ENCODE measurements around the gene OXCT1.
"Not testable (repeated sequence)": the region's sequence is repeated elsewhere in the genome, so short reads cannot be mapped to it uniquely, and the experiment has no call there.

OXCT1 gene

GRCh38 chr5:41735213-41735612 is 135.0 kb downstream of the OXCT1 start:
- TF ChIP-seq, protein P1, sequence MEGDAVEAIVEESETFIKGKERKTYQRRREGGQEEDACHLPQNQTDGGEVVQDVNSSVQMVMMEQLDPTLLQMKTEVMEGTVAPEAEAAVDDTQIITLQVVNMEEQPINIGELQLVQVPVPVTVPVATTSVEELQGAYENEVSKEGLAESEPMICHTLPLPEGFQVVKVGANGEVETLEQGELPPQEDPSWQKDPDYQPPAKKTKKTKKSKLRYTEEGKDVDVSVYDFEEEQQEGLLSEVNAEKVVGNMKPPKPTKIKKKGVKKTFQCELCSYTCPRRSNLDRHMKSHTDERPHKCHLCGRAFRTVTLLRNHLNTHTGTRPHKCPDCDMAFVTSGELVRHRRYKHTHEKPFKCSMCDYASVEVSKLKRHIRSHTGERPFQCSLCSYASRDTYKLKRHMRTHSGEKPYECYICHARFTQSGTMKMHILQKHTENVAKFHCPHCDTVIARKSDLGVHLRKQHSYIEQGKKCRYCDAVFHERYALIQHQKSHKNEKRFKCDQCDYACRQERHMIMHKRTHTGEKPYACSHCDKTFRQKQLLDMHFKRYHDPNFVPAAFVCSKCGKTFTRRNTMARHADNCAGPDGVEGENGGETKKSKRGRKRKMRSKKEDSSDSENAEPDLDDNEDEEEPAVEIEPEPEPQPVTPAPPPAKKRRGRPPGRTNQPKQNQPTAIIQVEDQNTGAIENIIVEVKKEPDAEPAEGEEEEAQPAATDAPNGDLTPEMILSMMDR (IDR thresholded peaks at IDR 0.05): no peak

DNA sequence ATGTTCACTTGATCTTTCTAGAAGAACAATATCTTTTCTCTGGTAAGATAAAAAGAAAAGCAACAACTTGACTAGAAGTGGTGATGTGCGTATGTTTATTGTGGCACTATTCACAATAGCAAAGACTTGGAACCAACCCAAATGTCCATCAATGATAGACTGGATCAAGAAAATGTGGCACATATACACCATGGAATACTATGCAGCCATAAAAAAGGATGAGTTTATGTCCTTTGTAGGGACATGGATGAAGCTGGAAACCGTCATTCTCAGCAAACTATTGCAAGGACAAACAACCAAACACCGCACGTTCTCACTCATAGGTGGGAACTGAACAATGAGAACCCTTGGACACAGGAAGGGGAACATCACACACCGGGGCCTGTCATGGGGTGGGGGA is 140.8 kb downstream of the OXCT1 start:
- DNase-seq (ENCODE audit: low spot score); H3K4me3 ChIP-seq; H3K27ac ChIP-seq: not testable (repeated sequence)

More at GRCh38 chr5:41735213-41735612, 135.0 kb downstream of the OXCT1 start:
- DNase-seq (ENCODE audit: low spot score): no peak
- Histone ChIP-seq H3K27ac (no peak overlapping the region), H3K4me3 (no peak overlapping the region)

DNA sequence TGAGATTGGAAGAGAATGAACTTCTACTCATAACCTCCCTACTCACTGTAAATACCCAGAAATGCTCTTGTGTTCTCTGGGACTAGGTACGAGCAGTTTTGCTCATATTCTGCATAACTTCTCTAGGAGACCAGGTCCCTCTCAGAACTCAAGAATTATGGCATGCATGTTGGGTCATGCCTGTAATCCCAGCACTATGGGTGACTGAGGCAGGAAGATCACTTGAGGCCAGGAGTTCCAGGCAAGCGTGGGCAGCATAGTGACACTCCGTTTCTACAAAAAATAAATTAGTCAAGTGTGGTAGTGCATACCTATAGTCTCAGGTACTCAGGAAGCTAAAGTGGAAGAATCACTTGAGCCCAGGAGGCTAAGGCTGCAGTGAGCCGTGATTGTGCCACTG is 141.9 kb downstream of the OXCT1 start:
- TF ChIP-seq, protein P1 (IDR thresholded peaks at IDR 0.05): no peak

DNA sequence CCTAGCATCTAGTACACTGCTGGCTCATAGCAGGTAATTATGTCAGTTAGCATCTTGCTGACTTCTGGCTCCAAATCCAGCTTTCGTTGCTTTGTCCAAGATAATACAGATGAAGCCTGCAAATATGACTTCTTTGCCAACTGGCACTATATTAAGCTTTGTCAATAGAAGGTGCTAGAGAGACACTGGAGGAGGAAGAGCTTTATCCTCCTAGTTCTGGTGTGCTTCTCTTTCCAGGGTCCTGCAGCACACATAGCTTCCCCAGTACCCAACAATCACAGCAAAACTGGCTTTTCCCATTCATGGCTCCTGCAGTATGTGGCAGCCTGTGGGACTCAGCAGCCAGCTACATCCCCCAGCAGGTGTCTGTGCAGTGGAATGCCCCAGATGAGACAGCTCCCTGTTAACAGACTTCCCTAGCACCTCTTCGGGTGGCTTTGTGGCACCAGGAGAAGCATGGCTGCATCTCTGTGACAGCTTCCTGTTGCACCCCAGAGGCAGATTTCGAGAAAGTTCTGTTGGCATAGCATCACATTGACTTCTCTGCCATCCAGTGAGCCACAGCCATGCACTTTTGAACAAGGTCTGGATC is 147.8 kb downstream of the OXCT1 start:
- DNase-seq (ENCODE audit: low spot score): no peak
- TF ChIP-seq, protein P1 (IDR thresholded peaks at IDR 0.05): no peak
- Histone ChIP-seq H3K4me3 (no peak overlapping the region), H3K27ac (no peak overlapping the region)

More for the DNA sequence above, 141.9 kb downstream of the OXCT1 start:
- no peak overlapping the region for H3K4me3 ChIP-seq
- H3K27ac ChIP-seq: no peak overlapping the region
- DNase-seq (ENCODE audit: low spot score): no peak

DNA sequence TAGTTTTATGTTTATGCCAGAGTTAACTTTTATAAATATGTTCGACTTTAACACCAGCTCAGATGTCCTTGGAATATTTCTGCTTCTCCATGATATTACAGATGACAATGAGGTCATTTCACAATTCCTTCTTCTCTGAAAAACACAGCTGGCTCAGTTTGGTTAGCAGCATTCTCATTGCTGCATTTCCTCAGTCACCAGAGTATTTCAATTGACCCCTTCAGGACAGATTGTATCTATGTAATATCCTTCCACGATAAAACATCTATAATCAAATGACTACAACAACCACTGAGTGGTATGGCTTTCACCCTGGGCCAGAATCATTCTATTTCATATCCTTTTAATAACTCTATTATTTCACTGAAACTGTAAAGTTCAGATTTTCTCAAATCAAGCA is 148.7 kb downstream of the OXCT1 start:
- TF ChIP-seq, protein P1 (IDR thresholded peaks at IDR 0.05): no peak
- no peak for DNase-seq (ENCODE audit: low spot score)
- Histone ChIP-seq H3K4me3 (no peak overlapping the region), H3K27ac (no peak overlapping the region)

- Histone ChIP-seq H3K4me3 (no peak overlapping the region), H3K27ac (no peak overlapping the region)
- no peak for DNase-seq (ENCODE audit: low spot score)
- TF ChIP-seq, protein P1 (IDR thresholded peaks at IDR 0.05): no peak
These were observed 153.8 kb downstream of the OXCT1 start for GRCh38 chr5:41716382-41716781.

- H3K4me3 ChIP-seq; DNase-seq (ENCODE audit: low spot score); H3K27ac ChIP-seq: not testable (repeated sequence)
These were observed 155.8 kb downstream of the OXCT1 start for GRCh38 chr5:41714446-41714845.

GRCh38 chr5:41708604-41708940 is 161.7 kb downstream of the OXCT1 start:
- no peak for DNase-seq (ENCODE audit: low spot score)
- H3K4me3 ChIP-seq: no peak overlapping the region
- H3K27ac ChIP-seq: no peak overlapping the region
- TF ChIP-seq, protein P1 (IDR thresholded peaks at IDR 0.05): no peak

All from coronary artery (tissue), 2 donors.